HUES6 (cell line): ENCODE data around the gene TRO.

Source experiments
- H3K27ac ChIP-seq: 2 replicates; pipeline ENCODE4 v1.7.0; 2013; ENCODE audit warnings: low read depth, mild to moderate bottlenecking, low read length, inconsistent platforms
- H3K27me3 ChIP-seq: 2 replicates; pipeline ENCODE4 v1.6.1; 2013; ENCODE audit warnings: low read length; ENCODE audit not compliant: control insufficient read depth, insufficient read depth
- H3K36me3 ChIP-seq: 2 replicates; pipeline ENCODE4 v1.6.1; 2013; ENCODE audit warnings: low read length; ENCODE audit not compliant: control insufficient read depth, insufficient read depth
- H3K4me1 ChIP-seq: 2 replicates; pipeline ENCODE4 v1.6.1; 2013; ENCODE audit warnings: low read length; ENCODE audit not compliant: control insufficient read depth, insufficient read depth
- H3K4me3 ChIP-seq: 2 replicates; pipeline ENCODE4 v1.5.1; 2013; ENCODE audit warnings: low read depth, low read length
- H3K9ac ChIP-seq: one replicate; pipeline ENCODE4 v1.6.1; 2013; ENCODE audit warnings: mild to moderate bottlenecking, low read length
- H3K9me3 ChIP-seq: 2 replicates; pipeline ENCODE4 v1.6.1; 2013; ENCODE audit warnings: low read depth, low read length; ENCODE audit not compliant: control insufficient read depth, insufficient read depth

The TRO gene

GRCh38 chrX:54930291-54931049 is 9.8 kb downstream of the TRO start:
- Histone ChIP-seq H3K36me3 (peaks cover 57% of the 10 kb centered on the region), H3K4me3 (no peak overlapping the region)

GRCh38 chrX:54931107-54931506 is 10.5 kb downstream of the TRO start:
- no peak overlapping the region for H3K4me3 ChIP-seq
- H3K9me3 ChIP-seq, result peaks cover 30% of the 10 kb centered on the region; the same call in 1 of the 2 replicates
- H3K36me3 ChIP-seq, result peaks cover 51% of the 10 kb centered on the region
- no peaks in the 10 kb centered on the region for H3K27me3 ChIP-seq
- no peak overlapping the region for H3K27ac ChIP-seq
- no peaks in the 10 kb centered on the region for H3K4me1 ChIP-seq
- H3K9ac ChIP-seq, result no peak overlapping the region

More at GRCh38 chrX:54930291-54931049, 9.8 kb downstream of the TRO start:
- Histone ChIP-seq H3K27ac (no peak overlapping the region), H3K9me3 (peaks cover 30% of the 10 kb centered on the region; the same call in 1 of the 2 replicates), H3K9ac (no peak overlapping the region), H3K27me3 (no peaks in the 10 kb centered on the region), H3K4me1 (no peaks in the 10 kb centered on the region)

GRCh38 chrX:54933150-54933826 is 12.7 kb downstream of the TRO start:
- Histone ChIP-seq H3K27me3 (no peaks in the 10 kb centered on the region; the same call in 1 of the 2 replicates), H3K4me1 (no peaks in the 10 kb centered on the region), H3K36me3 (peaks cover 29% of the 10 kb centered on the region)

GRCh38 chrX:54934058-54934457 is 13.4 kb downstream of the TRO start:
- H3K4me3 ChIP-seq, result no peak overlapping the region
- H3K27me3 ChIP-seq, result no peaks in the 10 kb centered on the region; the same call in 1 of the 2 replicates
- no peak overlapping the region for H3K27ac ChIP-seq
- peaks cover 24% of the 10 kb centered on the region; the same call in 1 of the 2 replicates for H3K9me3 ChIP-seq
- no peaks in the 10 kb centered on the region for H3K4me1 ChIP-seq
- H3K36me3 ChIP-seq, result peaks cover 22% of the 10 kb centered on the region
- H3K9ac ChIP-seq, result no peak overlapping the region

More at GRCh38 chrX:54933150-54933826, 12.7 kb downstream of the TRO start:
- no peak overlapping the region for H3K4me3 ChIP-seq
- no peak overlapping the region for H3K27ac ChIP-seq
- no peak overlapping the region for H3K9ac ChIP-seq
- peaks cover 30% of the 10 kb centered on the region; the same call in 1 of the 2 replicates for H3K9me3 ChIP-seq

- Histone ChIP-seq H3K4me3 (no peak overlapping the region), H3K36me3 (peaks cover 13% of the 10 kb centered on the region), H3K27ac (no peak overlapping the region), H3K9me3 (peaks cover 16% of the 10 kb centered on the region; the same call in 1 of the 2 replicates), H3K9ac (no peak overlapping the region), H3K4me1 (no peaks in the 10 kb centered on the region), H3K27me3 (no peaks in the 10 kb centered on the region; the same call in 1 of the 2 replicates)
Measured at GRCh38 chrX:54934890-54935289, 14.3 kb downstream of the TRO start.

- Histone ChIP-seq H3K9ac (no peak overlapping the region), H3K4me3 (no peak overlapping the region), H3K27ac (no peak overlapping the region), H3K27me3 (no peaks in the 10 kb centered on the region; the same call in 1 of the 2 replicates), H3K4me1 (no peaks in the 10 kb centered on the region), H3K9me3 (peaks cover 14% of the 10 kb centered on the region; the same call in 1 of the 2 replicates), H3K36me3 (peaks cover 10% of the 10 kb centered on the region)
Measured at GRCh38 chrX:54935306-54935705, 14.7 kb downstream of the TRO start.

- H3K27ac ChIP-seq, result no peak overlapping the region
- H3K4me1 ChIP-seq, result no peaks in the 10 kb centered on the region
- no peaks in the 10 kb centered on the region; the same call in 1 of the 2 replicates for H3K27me3 ChIP-seq
- no peak overlapping the region for H3K9ac ChIP-seq
- H3K4me3 ChIP-seq, result no peak overlapping the region
- peaks cover 4% of the 10 kb centered on the region; the same call in 1 of the 2 replicates for H3K9me3 ChIP-seq
- no peaks in the 10 kb centered on the region for H3K36me3 ChIP-seq
Measured at GRCh38 chrX:54937416-54937815, 16.8 kb downstream of the TRO start.

GRCh38 chrX:54944816-54945215 is 24.2 kb downstream of the TRO start:
- Histone ChIP-seq H3K9me3 (no peaks in the 10 kb centered on the region; the same call in 1 of the 2 replicates), H3K27ac (no peak overlapping the region), H3K4me3 (no peak overlapping the region), H3K27me3 (peaks cover 4% of the 10 kb centered on the region; the same call in 1 of the 2 replicates), H3K4me1 (no peaks in the 10 kb centered on the region), H3K36me3 (no peaks in the 10 kb centered on the region), H3K9ac (no peak overlapping the region)

GRCh38 chrX:54945224-54945623 is 24.6 kb downstream of the TRO start:
- H3K9me3 ChIP-seq, result peaks cover 2% of the 10 kb centered on the region; the same call in 1 of the 2 replicates

GRCh38 chrX:54950730-54951375 is 30.2 kb downstream of the TRO start:
- Histone ChIP-seq H3K4me1 (no peaks in the 10 kb centered on the region), H3K9ac (no peak overlapping the region), H3K27ac (no peak overlapping the region), H3K9me3 (peaks cover 25% of the 10 kb centered on the region; the same call in 1 of the 2 replicates), H3K36me3 (no peaks in the 10 kb centered on the region), H3K27me3 (no peaks in the 10 kb centered on the region; the same call in 1 of the 2 replicates), H3K4me3 (no peak overlapping the region)

More at GRCh38 chrX:54945224-54945623, 24.6 kb downstream of the TRO start:
- Histone ChIP-seq H3K27ac (no peak overlapping the region), H3K9ac (no peak overlapping the region), H3K4me3 (no peak overlapping the region), H3K27me3 (peaks cover 4% of the 10 kb centered on the region; the same call in 1 of the 2 replicates), H3K36me3 (no peaks in the 10 kb centered on the region), H3K4me1 (no peaks in the 10 kb centered on the region)
